ENCODE results near the gene PGAP1. TPM values are rescaled to one million over a fixed set of nuclear protein-coding genes. Genes with fewer than 3 reads are reported as not detected.

Gene PGAP1
- polyA plus RNA-seq, 3 donors, result 0.10 to 0.81 (median 0.33) TPM

DNA sequence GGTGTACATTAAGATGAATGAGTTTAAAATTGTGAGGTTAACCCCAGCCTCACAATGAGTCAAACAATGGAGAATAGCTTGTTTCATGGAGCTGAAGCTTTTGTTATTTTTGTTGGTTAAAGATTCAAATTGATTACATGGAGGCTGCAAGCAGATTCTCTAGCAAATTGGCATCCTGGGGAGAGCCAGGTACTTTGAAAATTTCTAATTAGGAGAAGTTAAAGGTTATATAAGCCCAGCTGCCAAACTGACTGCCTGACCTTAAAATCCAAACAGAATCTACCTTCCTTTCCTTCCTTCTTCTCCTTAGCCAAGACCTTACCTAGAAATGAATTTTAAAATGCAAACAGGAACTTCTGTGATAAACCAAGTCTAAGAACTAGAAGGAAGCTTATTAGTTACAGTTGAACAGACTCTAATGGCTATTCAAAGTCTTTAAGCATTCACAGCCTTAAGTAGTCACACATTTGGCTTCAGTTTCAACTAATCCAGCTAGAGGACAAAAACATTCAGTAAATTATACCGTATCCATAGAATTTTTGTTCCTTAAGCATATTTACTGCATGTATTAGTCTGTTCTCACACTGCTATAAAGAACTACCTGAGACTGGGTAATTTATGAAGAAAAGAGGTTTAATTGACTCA, 31.5 kb upstream of the PGAP1 start:
- Histone ChIP-seq H3K4me2 (replicated peaks; ENCODE audit: extremely low read depth, low read length, poor library complexity, severe bottlenecking) (no peak overlapping the region), H3K9me3 (replicated peaks in 1 of 2; ENCODE audit: control insufficient read depth in 1 of 2, insufficient read depth in 1 of 2, low read length in 2 of 2) (peaks cover 0 to 2% of the 10 kb centered on the region in 2 donors), H2AFZ (ENCODE audit: insufficient read depth, low read depth, low read length, poor library complexity, severe bottlenecking) (no peak overlapping the region), H3K4me3 (replicated peaks in 1 of 3; ENCODE audit: low read depth in 2 of 3, low read length in 3 of 3) (no peak overlapping the region), H4K20me1 (ENCODE audit: insufficient read depth, low read length) (no peaks in the 10 kb centered on the region), H3K36me3 (replicated peaks in 1 of 2; ENCODE audit: control insufficient read depth in 1 of 2, insufficient read depth in 2 of 2, low read length in 2 of 2) (no peaks in the 10 kb centered on the region), H3K9ac (ENCODE audit: insufficient read depth, low read length, poor library complexity, severe bottlenecking) (no peak overlapping the region), H3K79me2 (ENCODE audit: insufficient read depth, low read length) (no peaks in the 10 kb centered on the region), H3K27ac (ENCODE audit: low read depth in 1 of 2, low read length in 2 of 2) (no peak overlapping the region), H3K27me3 (ENCODE audit: control insufficient read depth in 2 of 2, insufficient read depth in 2 of 2, low read length in 2 of 2) (no peaks in the 10 kb centered on the region), H3K4me1 (ENCODE audit: control insufficient read depth in 1 of 2, insufficient read depth in 2 of 2, low read length in 2 of 2) (peaks cover 5 to 6% of the 10 kb centered on the region in 2 donors)
- WGBS (ENCODE audit: insufficient coverage), result no CpG with 5 or more reads among the region's 1 CpG
- intact Hi-C loops (cut with micrococcal nuclease), result no loop called here
- H3K4me1 Mint-ChIP-seq, result peaks cover 12% of the 10 kb centered on the region
- peaks cover 0 to 8% (median 4%) of the 10 kb centered on the region in 7 donors for H3K9me3 Mint-ChIP-seq
- DNase-seq, result no peak
- H3K27ac Mint-ChIP-seq, result no peak overlapping the region
- peaks cover 0 to 4% of the 10 kb centered on the region in 2 donors for H3K36me3 Mint-ChIP-seq
- TF ChIP-seq, protein P1, sequence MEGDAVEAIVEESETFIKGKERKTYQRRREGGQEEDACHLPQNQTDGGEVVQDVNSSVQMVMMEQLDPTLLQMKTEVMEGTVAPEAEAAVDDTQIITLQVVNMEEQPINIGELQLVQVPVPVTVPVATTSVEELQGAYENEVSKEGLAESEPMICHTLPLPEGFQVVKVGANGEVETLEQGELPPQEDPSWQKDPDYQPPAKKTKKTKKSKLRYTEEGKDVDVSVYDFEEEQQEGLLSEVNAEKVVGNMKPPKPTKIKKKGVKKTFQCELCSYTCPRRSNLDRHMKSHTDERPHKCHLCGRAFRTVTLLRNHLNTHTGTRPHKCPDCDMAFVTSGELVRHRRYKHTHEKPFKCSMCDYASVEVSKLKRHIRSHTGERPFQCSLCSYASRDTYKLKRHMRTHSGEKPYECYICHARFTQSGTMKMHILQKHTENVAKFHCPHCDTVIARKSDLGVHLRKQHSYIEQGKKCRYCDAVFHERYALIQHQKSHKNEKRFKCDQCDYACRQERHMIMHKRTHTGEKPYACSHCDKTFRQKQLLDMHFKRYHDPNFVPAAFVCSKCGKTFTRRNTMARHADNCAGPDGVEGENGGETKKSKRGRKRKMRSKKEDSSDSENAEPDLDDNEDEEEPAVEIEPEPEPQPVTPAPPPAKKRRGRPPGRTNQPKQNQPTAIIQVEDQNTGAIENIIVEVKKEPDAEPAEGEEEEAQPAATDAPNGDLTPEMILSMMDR (IDR thresholded peaks at IDR 0.05), result no peak
- H3K27me3 Mint-ChIP-seq (ENCODE audit: low read depth in 3 of 3), result peaks cover 0 to 1% (median 0%) of the 10 kb centered on the region in 3 donors
- H3K4me3 Mint-ChIP-seq, result no peak overlapping the region

DNA sequence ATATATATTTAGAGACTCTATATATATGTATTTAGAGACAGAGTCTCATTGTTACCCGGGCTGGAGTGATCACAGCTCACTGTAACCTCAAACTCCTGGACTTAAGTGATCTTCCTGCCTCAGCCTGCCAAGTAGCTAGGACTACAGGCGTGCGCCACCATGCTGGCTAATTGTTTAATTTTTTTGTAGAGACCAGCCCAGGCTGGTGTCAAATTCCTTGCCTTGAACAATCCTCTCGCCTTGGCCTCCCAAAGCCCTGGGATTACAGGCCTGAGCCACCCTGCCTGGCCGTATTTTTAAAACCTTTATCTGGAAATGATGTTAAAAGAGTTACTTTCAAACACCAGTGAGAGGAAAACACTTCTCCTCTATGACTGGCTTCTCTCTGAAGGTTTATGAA, 30.9 kb upstream of the PGAP1 start:
- H3K9me3 ChIP-seq (replicated peaks in 1 of 2; ENCODE audit: control insufficient read depth in 1 of 2, insufficient read depth in 1 of 2, low read length in 2 of 2), result peaks cover 0 to 2% of the 10 kb centered on the region in 2 donors
- Mint-ChIP-seq H3K36me3 (peaks cover 0 to 4% of the 10 kb centered on the region in 2 donors), H3K9me3 (peaks cover 0 to 8% (median 4%) of the 10 kb centered on the region in 7 donors), H3K27me3 (ENCODE audit: low read depth in 3 of 3) (peaks cover 0 to 1% (median 0%) of the 10 kb centered on the region in 3 donors), H3K27ac (no peak overlapping the region), H3K4me1 (peaks cover 10% of the 10 kb centered on the region), H3K4me3 (no peak overlapping the region)
- no peak for DNase-seq
- H3K79me2 ChIP-seq (ENCODE audit: insufficient read depth, low read length), result no peaks in the 10 kb centered on the region
- WGBS (ENCODE audit: insufficient coverage), result 100% methylated on average over 2 of the region's 5 CpGs
- no peak overlapping the region for H3K4me2 ChIP-seq (replicated peaks; ENCODE audit: extremely low read depth, low read length, poor library complexity, severe bottlenecking)
- no peaks in the 10 kb centered on the region for H4K20me1 ChIP-seq (ENCODE audit: insufficient read depth, low read length)
- no peaks in the 10 kb centered on the region for H3K27me3 ChIP-seq (ENCODE audit: control insufficient read depth in 2 of 2, insufficient read depth in 2 of 2, low read length in 2 of 2)
- no peak overlapping the region for H3K4me3 ChIP-seq (replicated peaks in 1 of 3; ENCODE audit: low read depth in 2 of 3, low read length in 3 of 3)
- no peak overlapping the region for H3K9ac ChIP-seq (ENCODE audit: insufficient read depth, low read length, poor library complexity, severe bottlenecking)
- H3K36me3 ChIP-seq (replicated peaks in 1 of 2; ENCODE audit: control insufficient read depth in 1 of 2, insufficient read depth in 2 of 2, low read length in 2 of 2), result no peaks in the 10 kb centered on the region
- no peak overlapping the region for H3K27ac ChIP-seq (ENCODE audit: low read depth in 1 of 2, low read length in 2 of 2)
- H2AFZ ChIP-seq (ENCODE audit: insufficient read depth, low read depth, low read length, poor library complexity, severe bottlenecking), result no peak overlapping the region
- peaks cover 4 to 6% of the 10 kb centered on the region in 2 donors for H3K4me1 ChIP-seq (ENCODE audit: control insufficient read depth in 1 of 2, insufficient read depth in 2 of 2, low read length in 2 of 2)
- TF ChIP-seq, protein P1 (IDR thresholded peaks at IDR 0.05), result no peak
- intact Hi-C loops (cut with micrococcal nuclease), result no loop called here
